ENCODE measurements around the gene CCDC97. TPM values are rescaled to one million over a fixed set of nuclear protein-coding genes. Genes with fewer than 3 reads are reported as not detected.

The CCDC97 gene
- total RNA-seq, result 21.8 to 33.2 TPM (median 25.5 TPM) in 3 replicates
- long read RNA-seq, transcript CCDC97-201 (5 exons, 3,322 nt), result major isoform, 22 of 32 reads
- long read RNA-seq, partial matches to known transcripts, result 3 of 32 reads
- long read RNA-seq, other reads (novel, unspliced or antisense), result 7 of 32 reads

DNA sequence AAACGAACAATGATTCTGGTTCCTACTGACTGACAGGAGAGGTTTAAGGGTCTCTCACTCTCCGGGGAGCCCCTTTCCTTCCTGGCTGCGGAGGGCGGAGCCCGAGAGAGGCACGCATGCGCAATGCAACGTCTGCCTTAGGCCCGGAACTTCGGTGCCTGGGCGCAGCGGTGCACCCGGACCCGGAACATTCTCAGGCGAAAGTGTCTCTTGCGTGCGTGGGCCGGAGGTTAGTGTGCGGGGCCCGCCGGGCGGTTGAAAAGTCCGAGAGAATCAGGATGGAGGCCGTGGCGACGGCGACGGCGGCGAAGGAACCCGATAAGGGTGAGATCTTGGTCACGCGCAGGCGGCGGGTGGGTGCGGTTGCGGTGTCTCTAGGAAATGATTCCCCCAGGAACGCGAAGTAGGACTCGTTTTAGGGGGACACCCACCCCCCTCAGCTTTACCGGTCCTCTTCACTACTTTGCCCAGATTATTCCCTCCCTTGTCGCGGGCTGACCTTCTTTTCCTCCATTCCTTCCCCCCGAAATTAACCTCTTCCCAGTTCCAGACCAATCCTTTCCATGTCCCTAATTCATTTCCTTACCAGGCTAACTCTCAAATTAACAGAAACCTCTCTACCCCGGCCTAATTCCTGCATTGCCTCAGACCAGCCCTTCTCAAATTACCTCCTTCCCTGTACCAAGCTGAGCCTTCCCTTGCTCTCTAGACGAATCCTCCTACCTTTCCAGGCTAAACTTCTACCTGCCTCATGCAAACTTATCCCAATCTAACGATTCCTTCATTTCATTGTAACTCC is at the start of gene CCDC97:
Gene CCDC97 (plus strand): TSS at position 140 of the 799 bp plus-strand sequence. CDS start 139 bp downstream, at position 279.
- Mint-ChIP-seq H3K27ac (ENCODE audit: unreplicated experiment) (peak within 1 kb of the TSS; percentile 100), H3K4me1 (ENCODE audit: low read depth) (peaks cover 43% of the 10 kb centered on the region), H3K4me3 (ENCODE audit: unreplicated experiment) (peak within 1 kb of the TSS; percentile 94), H3K36me3 (ENCODE audit: low read depth) (peaks cover 17% of the 10 kb centered on the region), H3K27me3 (ENCODE audit: low read depth) (no peaks in the 10 kb centered on the region), H3K9me3 (ENCODE audit: low read depth) (no peaks in the 10 kb centered on the region)
- peak; percentile 16 for TF ChIP-seq CTCF (IDR thresholded peaks at IDR 0.05)
- peak; percentile 94 for DNase-seq (ENCODE audit: low spot score)

GRCh38 chr19:41261474-41262190 is 48.3 kb upstream of the CCDC97 start:
- H3K27ac Mint-ChIP-seq (ENCODE audit: unreplicated experiment), result peak overlapping the region; percentile 100
- TF ChIP-seq CTCF (IDR thresholded peaks at IDR 0.05), result no peak
- peak overlapping the region; percentile 88 for H3K4me3 Mint-ChIP-seq (ENCODE audit: unreplicated experiment)
- no peaks in the 10 kb centered on the region for H3K27me3 Mint-ChIP-seq (ENCODE audit: low read depth)
- H3K4me1 Mint-ChIP-seq (ENCODE audit: low read depth), result peaks cover 29% of the 10 kb centered on the region
- H3K36me3 Mint-ChIP-seq (ENCODE audit: low read depth), result peaks cover 14% of the 10 kb centered on the region
- DNase-seq (ENCODE audit: low spot score), result no peak
- H3K9me3 Mint-ChIP-seq (ENCODE audit: low read depth), result no peaks in the 10 kb centered on the region

DNA sequence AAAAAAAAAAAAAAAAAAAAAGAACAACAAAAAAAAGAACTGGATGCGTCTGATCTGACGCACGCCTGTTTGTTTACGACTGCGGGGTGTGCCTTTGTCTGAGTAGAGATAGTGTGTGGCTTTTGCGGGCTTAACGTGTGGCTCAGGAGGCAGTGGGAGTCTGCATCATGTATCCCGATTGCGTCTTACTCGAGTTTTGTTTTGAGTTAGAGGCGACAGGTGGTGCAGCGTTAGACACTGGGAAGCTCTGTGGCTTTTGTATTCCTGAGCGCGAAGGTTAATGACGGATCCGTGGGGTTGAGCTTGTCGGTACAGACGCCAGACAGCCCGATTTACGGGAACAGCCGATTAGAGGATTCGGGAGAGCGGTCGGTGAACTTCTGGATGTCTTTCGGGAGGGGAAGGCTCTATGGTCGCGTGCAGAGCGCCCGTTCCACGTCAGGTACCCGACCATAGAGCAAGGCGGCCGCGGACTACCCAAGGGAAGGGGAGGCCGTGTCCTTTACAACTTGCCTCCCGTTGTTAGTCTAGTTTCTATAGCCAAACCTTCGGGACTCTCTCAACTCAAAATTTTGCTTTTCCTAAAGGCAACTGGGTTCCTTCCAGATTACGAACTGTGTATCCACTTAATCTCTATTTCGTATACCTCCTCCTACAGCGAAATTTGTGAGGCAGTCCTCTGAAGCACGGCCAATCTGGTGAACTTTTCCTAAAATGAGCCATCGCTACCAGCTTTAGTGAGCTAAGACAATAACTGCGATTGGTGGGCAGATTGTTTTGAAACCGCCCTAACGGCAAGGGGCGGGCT is 46.7 kb upstream of the CCDC97 start:
- peaks cover 8% of the 10 kb centered on the region for H3K36me3 Mint-ChIP-seq (ENCODE audit: low read depth)
- H3K27ac Mint-ChIP-seq (ENCODE audit: unreplicated experiment), result peak overlapping the region; percentile 100
- DNase-seq (ENCODE audit: low spot score), result no peak
- no peaks in the 10 kb centered on the region for H3K27me3 Mint-ChIP-seq (ENCODE audit: low read depth)
- TF ChIP-seq CTCF (IDR thresholded peaks at IDR 0.05), result no peak
- H3K4me3 Mint-ChIP-seq (ENCODE audit: unreplicated experiment), result peak overlapping the region; percentile 88
- H3K4me1 Mint-ChIP-seq (ENCODE audit: low read depth), result peaks cover 43% of the 10 kb centered on the region
- no peaks in the 10 kb centered on the region for H3K9me3 Mint-ChIP-seq (ENCODE audit: low read depth)

- H3K36me3 Mint-ChIP-seq (ENCODE audit: low read depth), result peaks cover 5% of the 10 kb centered on the region
- no peaks in the 10 kb centered on the region for H3K27me3 Mint-ChIP-seq (ENCODE audit: low read depth)
- no peaks in the 10 kb centered on the region for H3K9me3 Mint-ChIP-seq (ENCODE audit: low read depth)
- peak within 1 kb of the TSS; percentile 99 for H3K4me3 Mint-ChIP-seq (ENCODE audit: unreplicated experiment)
- H3K4me1 Mint-ChIP-seq (ENCODE audit: low read depth), result peaks cover 43% of the 10 kb centered on the region
- peak within 1 kb of the TSS; percentile 100 for H3K27ac Mint-ChIP-seq (ENCODE audit: unreplicated experiment)
- DNase-seq (ENCODE audit: low spot score), result peak; percentile 99
- peak; percentile 77 for TF ChIP-seq CTCF (IDR thresholded peaks at IDR 0.05)
Observed at GRCh38 chr19:41263850-41264580, 46.0 kb upstream of the CCDC97 start, which contains the start of gene HNRNPUL1. Gene HNRNPUL1 (plus strand): TSS chr19:41264372. CDS start chr19:41264504, 132 bp downstream.

All from chondrocyte (in vitro differentiated cells).